B cell (primary cell): ENCODE data around the gene LAT. TPM values are rescaled to one million over a fixed set of nuclear protein-coding genes. Genes with fewer than 3 reads are reported as not detected.

Source experiments
- ATAC-seq: fragments of 200-7000 bp; cut with Tn5 transposase; one replicate; pipeline ENCODE4 v1.10.0; 2021; ENCODE audit warnings: low read depth, mild to moderate bottlenecking, moderate number of reproducible peaks, moderate library complexity
- CTCF ChIA-PET: fragments of 350-600 bp; sonication (Branson Sonifier 250); formaldehyde crosslinking; loops from one replicate; lab custom pipeline; 2021; ENCODE audit warnings: antibody characterized with exemption, inconsistent platforms; lab: Charles Lee
- POLR2A ChIA-PET: fragments of 350-600 bp; sonication (Branson Sonifier 250); formaldehyde crosslinking; loops from one replicate; lab custom pipeline; 2021; ENCODE audit warnings: antibody characterized with exemption; lab: Charles Lee
- DNase-seq: peaks from one replicate; pipeline ENCODE4 v3.0.0; 2013
- H2AFZ ChIP-seq: 2 replicates; pipeline ENCODE4 v1.6.1; 2012; ENCODE audit warnings: mild to moderate bottlenecking, low read depth, low read length; ENCODE audit not compliant: insufficient read depth, poor library complexity, severe bottlenecking
- H3K27ac ChIP-seq, 2 donors: 1 replicate in 1 of 2; 2 replicates in 1 of 2; pipeline ENCODE4 v1.5.1; 2012 to 2013; ENCODE audit warnings: low read length in 2 of 2, mild to moderate bottlenecking in 2 of 2, moderate library complexity in 1 of 2
- H3K27me3 ChIP-seq, 4 experiments: fragments of 200-600 bp in 1 of 4; sonication (generic) in 1 of 4; replicated peaks in 1 of 4; 1 replicate in 2 of 4; 2 replicates in 2 of 4; pipeline versions ENCODE4 v1.6.1 to v1.7.0; 2013 to 2016; ENCODE audit warnings: low read length in 3 of 4, mild to moderate bottlenecking in 2 of 4, mixed read lengths in 1 of 4, moderate library complexity in 1 of 4; ENCODE audit not compliant: insufficient read depth in 4 of 4, control insufficient read depth in 3 of 4; ENCODE audit errors: control extremely low read depth in 1 of 4
- H3K36me3 ChIP-seq, 2 experiments: replicated peaks in 1 of 2; 1 replicate in 1 of 2; 2 replicates in 1 of 2; pipeline versions ENCODE4 v1.6.1 to v1.7.1; 2013; ENCODE audit warnings: low read length in 1 of 2; ENCODE audit not compliant: insufficient read depth in 2 of 2, control insufficient read depth in 1 of 2; ENCODE audit errors: control extremely low read depth in 1 of 2, extremely low read depth in 1 of 2
- H3K4me1 ChIP-seq, 2 donors: fragments of 200-600 bp in 1 of 2; sonication (generic) in 1 of 2; 1 replicate in 1 of 2; 2 replicates in 1 of 2; pipeline versions ENCODE4 v1.5.1 to v1.6.1; 2013 to 2017; ENCODE audit warnings: low read length in 2 of 2; ENCODE audit not compliant: control insufficient read depth in 2 of 2, insufficient read depth in 2 of 2
- H3K4me2 ChIP-seq: replicated peaks from 2 replicates; pipeline ENCODE3; 2012; ENCODE audit warnings: mild to moderate bottlenecking, low read depth, low read length; ENCODE audit not compliant: poor library complexity, severe bottlenecking
- H3K4me3 ChIP-seq, 5 experiments: fragments of 200-600 bp in 1 of 5; sonication (generic) in 1 of 5; 1 replicate in 3 of 5; 2 replicates in 2 of 5; pipeline versions ENCODE4 v1.5.1 to v1.7.0; 2011 to 2016; ENCODE audit warnings: low read length in 4 of 5, mild to moderate bottlenecking in 4 of 5, low read depth in 2 of 5, control low read depth in 1 of 5, moderate library complexity in 1 of 5; ENCODE audit not compliant: insufficient read depth in 1 of 5; ENCODE audit errors: control extremely low read depth in 1 of 5, extremely low read depth in 1 of 5
- H3K79me2 ChIP-seq: fragments of 200-600 bp; sonication (generic); one replicate; pipeline ENCODE4 v1.6.0; 2016; ENCODE audit warnings: low read length; ENCODE audit not compliant: control insufficient read depth, insufficient read depth
- H3K9ac ChIP-seq: fragments of 200-600 bp; sonication (generic); 2 replicates; pipeline ENCODE4 v1.6.1; 2017; ENCODE audit warnings: mild to moderate bottlenecking, low read length, moderate library complexity
- H3K9me3 ChIP-seq, 3 donors: one replicate each; pipeline versions ENCODE4 v1.6.1 to v1.7.1; 2013; ENCODE audit warnings: low read length in 2 of 3; ENCODE audit not compliant: control insufficient read depth in 2 of 3, insufficient read depth in 1 of 3; ENCODE audit errors: control extremely low read depth in 1 of 3
- H4K20me1 ChIP-seq: 2 replicates; pipeline ENCODE4 v1.6.0; 2012; ENCODE audit warnings: mild to moderate bottlenecking, low read length; ENCODE audit not compliant: insufficient read depth, control insufficient read depth, poor library complexity, severe bottlenecking
- H3K27ac Mint-ChIP-seq: one replicate; pipeline ENCODE4 v1.8.0; 2021; ENCODE audit warnings: mixed read lengths
- H3K27me3 Mint-ChIP-seq: one replicate; pipeline ENCODE4 v1.8.0; 2021; ENCODE audit warnings: mixed read lengths
- H3K4me1 Mint-ChIP-seq: one replicate; pipeline ENCODE4 v1.8.0; 2021; ENCODE audit warnings: mixed read lengths
- H3K4me3 Mint-ChIP-seq: one replicate; pipeline ENCODE4 v1.8.0; 2021; ENCODE audit warnings: mixed read lengths
- H3K9me3 Mint-ChIP-seq: one replicate; pipeline ENCODE4 v1.8.0; 2022; ENCODE audit warnings: mixed read lengths; ENCODE audit not compliant: insufficient read depth
- CTCF ChIP-seq: fragments of 200-600 bp; IDR thresholded peaks from one replicate; pipeline ENCODE4 v1.8.0; 2022; ENCODE audit warnings: antibody characterized with exemption, mild to moderate bottlenecking
- EZH2 ChIP-seq: IDR thresholded peaks from 2 replicates; pipeline ENCODE4 v1.6.1; 2012; ENCODE audit warnings: borderline replicate concordance, low read depth, mild to moderate bottlenecking, moderate library complexity, low read length; ENCODE audit not compliant: insufficient read depth, poor library complexity, severe bottlenecking
- WGBS: methylation state at CpG from one replicate; pipeline ENCODE4 v1.1.5; 2013; ENCODE audit warnings: missing lambda C conversion rate; ENCODE audit not compliant: insufficient coverage; 5-methylcytosine and 5-hydroxymethylcytosine counted together
- intact Hi-C: fragments of 100-400 bp; cut with micrococcal nuclease; formaldehyde crosslinking; loops from one replicate; pipeline ENCODE4 v1.10.0; 2022
- polyA plus RNA-seq: library from polyadenylated mRNA; depleted of rRNA; stranded (reverse); fragments of >200 nt; gene quantifications from 2 replicates; pipeline ENCODE4 v1.2.3, GENCODE V29; 2012
- total RNA-seq, 2 donors: library from RNA; stranded (reverse); fragments of 120-200 nt in 1 of 2; gene quantifications; 1 replicate in 1 of 2; 2 replicates in 1 of 2; pipeline versions ENCODE4 v1.2.3 to v1.2.4, GENCODE V29; 2013 to 2022

LAT gene
- total and polyA plus RNA-seq, 2 donors (not counting 1 experiment from before 2014, with no cell fraction given) = 10.6 to 12.2 TPM

- no peak overlapping the region for H3K4me2 ChIP-seq
- Mint-ChIP-seq H3K4me1 (peaks cover 2% of the 10 kb centered on the region), H3K9me3 (no peaks in the 10 kb centered on the region), H3K27ac (no peak overlapping the region), H3K4me3 (no peak overlapping the region), H3K27me3 (peaks cover 12% of the 10 kb centered on the region)
- H3K36me3 ChIP-seq = no peaks in the 10 kb centered on the region
- no peak overlapping the region for H2AFZ ChIP-seq
- no peak for TF ChIP-seq EZH2
- no peak for DNase-seq
- no peak overlapping the region for H3K27ac ChIP-seq
- no peaks in the 10 kb centered on the region for H3K27me3 ChIP-seq
- H4K20me1 ChIP-seq = no peaks in the 10 kb centered on the region
- 88% methylated on average over 1 of the region's 2 CpGs for WGBS
- no peaks in the 10 kb centered on the region for H3K4me1 ChIP-seq
- no peak overlapping the region for H3K4me3 ChIP-seq
- POLR2A ChIA-PET = no interaction called here
- intact Hi-C loops = no loop called here
- H3K9me3 ChIP-seq = no peaks in the 10 kb centered on the region
- CTCF ChIA-PET = no interaction called here
- no peak for ATAC-seq
- H3K79me2 ChIP-seq = no peaks in the 10 kb centered on the region
- H3K9ac ChIP-seq = no peak overlapping the region
Observed at GRCh38 chr16:29009838-29010166, 24.9 kb downstream of the LAT start.

- Mint-ChIP-seq H3K4me1 (peaks cover 2% of the 10 kb centered on the region), H3K27ac (no peak overlapping the region), H3K9me3 (no peaks in the 10 kb centered on the region), H3K27me3 (peaks cover 5% of the 10 kb centered on the region), H3K4me3 (no peak overlapping the region)
- Histone ChIP-seq H3K4me1 (no peaks in the 10 kb centered on the region), H3K9ac (no peak overlapping the region), H3K4me2 (no peak overlapping the region), H3K36me3 (no peaks in the 10 kb centered on the region), H3K79me2 (no peaks in the 10 kb centered on the region), H3K27me3 (no peaks in the 10 kb centered on the region), H3K4me3 (no peak overlapping the region), H3K9me3 (no peaks in the 10 kb centered on the region), H2AFZ (no peak overlapping the region), H4K20me1 (no peaks in the 10 kb centered on the region), H3K27ac (no peak overlapping the region)
- 62% methylated on average over 8 of the region's 8 CpGs for WGBS
- ATAC-seq (no peak), DNase-seq (no peak)
- intact Hi-C loops = no loop called here
- CTCF ChIA-PET = no interaction called here
- POLR2A ChIA-PET = no interaction called here
- TF ChIP-seq EZH2 = no peak
- no peak for TF ChIP-seq CTCF
Observed at GRCh38 chr16:29011112-29011511, 26.3 kb downstream of the LAT start.
